Neural cell (in vitro differentiated cells): ENCODE results near the gene EOGT. TPM values are rescaled to one million over a fixed set of nuclear protein-coding genes. Genes with fewer than 3 reads are reported as not detected.

Experiments
- H2AFZ ChIP-seq: fragments of 200-600, 300-800 bp; sonication (generic), shearing (Covaris generic); 2 replicates; pipeline ENCODE4 v1.6.0; 2014; ENCODE audit warnings: low read depth, mild to moderate bottlenecking, antibody characterized with exemption, low read length, moderate library complexity
- H3F3A ChIP-seq: fragments of 200-600 bp; shearing (Covaris generic); 2 replicates; pipeline ENCODE4 v1.6.1; 2016; ENCODE audit warnings: mild to moderate bottlenecking, moderate library complexity, mixed read lengths, antibody characterized with exemption, low read length; ENCODE audit not compliant: insufficient read depth, poor library complexity, severe bottlenecking
- H3K27ac ChIP-seq: fragments of 200-600, 300-800 bp; sonication (generic), shearing (Covaris generic); 2 replicates; pipeline ENCODE4 v1.5.1; 2014; ENCODE audit warnings: mild to moderate bottlenecking, low read length, moderate library complexity
- H3K27me3 ChIP-seq: fragments of 300-800, 200-600 bp; sonication (generic), shearing (Covaris generic); 2 replicates; pipeline ENCODE4 v1.6.0; 2014; ENCODE audit warnings: mild to moderate bottlenecking, low read depth, low read length, moderate library complexity; ENCODE audit not compliant: insufficient read depth
- H3K36me3 ChIP-seq: fragments of 300-800, 200-600 bp; sonication (generic), shearing (Covaris generic); 2 replicates; pipeline ENCODE4 v1.5.1; 2014; ENCODE audit warnings: mild to moderate bottlenecking, antibody characterized with exemption, low read length, moderate library complexity; ENCODE audit not compliant: insufficient read depth
- H3K4me2 ChIP-seq: fragments of 300-800, 200-600 bp; sonication (generic), shearing (Covaris generic); 2 replicates; pipeline ENCODE4 v1.6.0; 2014; ENCODE audit warnings: mild to moderate bottlenecking, low read length
- H3K4me3 ChIP-seq: fragments of 300-800, 200-600 bp; sonication (generic), shearing (Covaris generic); 2 replicates; pipeline ENCODE4 v1.5.1; 2014; ENCODE audit warnings: mild to moderate bottlenecking, low read length, moderate library complexity
- H3K79me2 ChIP-seq: fragments of 200-600 bp; shearing (Covaris generic); replicated peaks from 2 replicates; pipeline ENCODE4 v1.6.0; 2014; ENCODE audit warnings: mild to moderate bottlenecking, low read length, moderate library complexity; ENCODE audit not compliant: insufficient read depth
- H3K9ac ChIP-seq: fragments of 300-800, 200-600 bp; sonication (generic), shearing (Covaris generic); 2 replicates; pipeline ENCODE4 v1.6.1; 2016; ENCODE audit warnings: mild to moderate bottlenecking, low read length, mixed read lengths
- H3K9me2 ChIP-seq: fragments of 200-600 bp; shearing (Covaris generic); 2 replicates; pipeline ENCODE4 v1.6.1; 2016; ENCODE audit warnings: mild to moderate bottlenecking, low read length, mixed read lengths; ENCODE audit not compliant: insufficient read depth
- H3K9me3 ChIP-seq: fragments of 200-600, 300-800 bp; sonication (generic), shearing (Covaris generic); 2 replicates; pipeline ENCODE4 v1.6.1; 2016; ENCODE audit warnings: mild to moderate bottlenecking, mixed run types, low read length, moderate library complexity, mixed read lengths
- H4K20me1 ChIP-seq: fragments of 200-600 bp; shearing (Covaris generic); 2 replicates; pipeline ENCODE4 v1.6.1; 2016; ENCODE audit warnings: mild to moderate bottlenecking, mixed run types; ENCODE audit not compliant: insufficient read depth
- CTCF ChIP-seq: fragments of 450-650 bp; IDR thresholded peaks from 2 replicates; pipeline ENCODE4 v1.5.1; 2014; ENCODE audit warnings: antibody characterized with exemption, mild to moderate bottlenecking, moderate library complexity; ENCODE audit not compliant: poor library complexity, severe bottlenecking
- EP300 ChIP-seq: fragments of 450-650 bp; conservative IDR thresholded peaks from 2 replicates; pipeline ENCODE4 v1.6.1; 2014; ENCODE audit warnings: antibody characterized with exemption, mild to moderate bottlenecking, moderate library complexity; ENCODE audit not compliant: poor library complexity, severe bottlenecking
- EZH2 ChIP-seq: fragments of 200-600, 300-800 bp; shearing (Covaris generic), sonication (generic); IDR thresholded peaks from 2 replicates; pipeline ENCODE4 v1.6.1; 2014; ENCODE audit warnings: antibody characterized with exemption, low read length, borderline replicate concordance, mild to moderate bottlenecking; ENCODE audit not compliant: insufficient read depth, poor library complexity, severe bottlenecking
- MXI1 ChIP-seq: fragments of 450-650 bp; conservative IDR thresholded peaks from 2 replicates; pipeline ENCODE4 v1.6.1; 2014; ENCODE audit warnings: antibody characterized with exemption, mild to moderate bottlenecking; ENCODE audit not compliant: poor library complexity, severe bottlenecking
- POLR2AphosphoS5 ChIP-seq: IDR thresholded peaks from 2 replicates; pipeline ENCODE4 v1.6.1; 2012
- RAD21 ChIP-seq: fragments of 450-650 bp; conservative IDR thresholded peaks from 2 replicates; pipeline ENCODE4 v1.6.1; 2014; ENCODE audit warnings: antibody characterized with exemption, mild to moderate bottlenecking, moderate library complexity
- SMC3 ChIP-seq: fragments of 450-650 bp; conservative IDR thresholded peaks from 2 replicates; pipeline ENCODE4 v1.6.1; 2014; ENCODE audit warnings: antibody characterized with exemption, mild to moderate bottlenecking, moderate library complexity; ENCODE audit not compliant: poor library complexity
- TAF1 ChIP-seq: IDR thresholded peaks from 2 replicates; pipeline ENCODE4 v1.6.1; 2012; ENCODE audit warnings: low read depth
- polyA minus RNA-seq: library from RNA; depleted of rRNA, polyadenylated mRNA; stranded (reverse); fragments of >200 nt; gene quantifications from 2 replicates; pipeline ENCODE4 v1.2.3, GENCODE V29; 2014
- polyA plus RNA-seq: library from polyadenylated mRNA; depleted of rRNA; stranded (reverse); fragments of >200 nt; gene quantifications from 2 replicates; pipeline ENCODE4 v1.2.3, GENCODE V29; 2014
- TF ChIP-seq, protein P1 (sequence below): IDR thresholded peaks from 2 replicates; pipeline ENCODE4 v1.6.1; 2012; ENCODE audit warnings: borderline replicate concordance

The EOGT gene
- 3.2 and 5.2 TPM in 2 replicates for polyA plus RNA-seq
- 2.7 and 6.3 TPM in 2 replicates for polyA minus RNA-seq

DNA sequence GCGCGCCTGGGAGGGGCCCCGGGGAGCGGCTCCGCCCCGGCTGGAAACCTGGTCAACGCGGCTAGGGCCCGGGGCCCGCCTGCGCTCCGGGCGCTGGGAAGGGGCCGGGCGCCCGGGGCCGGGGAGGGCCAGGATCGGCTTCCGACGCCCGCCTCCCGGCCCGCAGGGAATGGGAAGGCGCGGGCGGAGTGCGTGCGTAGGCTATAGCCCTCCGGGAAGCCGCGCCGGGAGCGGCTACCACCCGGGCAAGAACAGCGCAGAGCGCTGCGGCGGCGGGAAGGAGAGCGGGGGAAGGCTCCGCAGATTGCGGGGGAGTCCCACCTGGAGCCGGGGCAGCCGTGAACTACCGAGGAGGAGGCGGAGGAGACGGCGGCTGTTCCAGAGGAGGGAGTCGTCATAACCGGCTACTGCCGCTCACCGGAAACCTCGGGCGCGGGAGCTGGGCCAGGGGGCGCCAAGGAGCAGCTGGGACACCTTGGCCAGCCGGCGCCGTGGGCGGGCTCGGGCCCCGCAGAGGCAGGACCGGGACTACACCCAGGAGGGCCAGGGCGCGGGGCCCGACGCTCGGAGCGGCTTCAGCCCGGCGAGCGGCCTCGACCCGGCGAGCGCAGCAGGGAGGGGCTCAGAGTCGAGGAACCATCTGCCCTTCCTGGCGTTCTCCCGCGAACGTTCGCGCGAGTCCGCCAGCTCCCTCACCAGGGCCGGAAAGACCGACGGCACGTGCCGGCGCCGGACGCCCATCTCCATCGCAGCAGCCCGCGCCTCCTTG is at the start of gene EOGT:
Gene EOGT (minus strand): TSS at position 432 of the 769 bp plus-strand sequence. CDS start 3,838 bp downstream, outside the sequence.
- no peaks in the 10 kb centered on the region for H3F3A ChIP-seq
- H3K79me2 ChIP-seq, result no peaks in the 10 kb centered on the region
- H3K9me2 ChIP-seq, result no peaks in the 10 kb centered on the region
- no peaks in the 10 kb centered on the region for H3K9me3 ChIP-seq
- peaks cover 4% of the 10 kb centered on the region for H3K36me3 ChIP-seq
- peak within 1 kb of the TSS; percentile 90 for H3K4me3 ChIP-seq
- TF ChIP-seq, protein P1, sequence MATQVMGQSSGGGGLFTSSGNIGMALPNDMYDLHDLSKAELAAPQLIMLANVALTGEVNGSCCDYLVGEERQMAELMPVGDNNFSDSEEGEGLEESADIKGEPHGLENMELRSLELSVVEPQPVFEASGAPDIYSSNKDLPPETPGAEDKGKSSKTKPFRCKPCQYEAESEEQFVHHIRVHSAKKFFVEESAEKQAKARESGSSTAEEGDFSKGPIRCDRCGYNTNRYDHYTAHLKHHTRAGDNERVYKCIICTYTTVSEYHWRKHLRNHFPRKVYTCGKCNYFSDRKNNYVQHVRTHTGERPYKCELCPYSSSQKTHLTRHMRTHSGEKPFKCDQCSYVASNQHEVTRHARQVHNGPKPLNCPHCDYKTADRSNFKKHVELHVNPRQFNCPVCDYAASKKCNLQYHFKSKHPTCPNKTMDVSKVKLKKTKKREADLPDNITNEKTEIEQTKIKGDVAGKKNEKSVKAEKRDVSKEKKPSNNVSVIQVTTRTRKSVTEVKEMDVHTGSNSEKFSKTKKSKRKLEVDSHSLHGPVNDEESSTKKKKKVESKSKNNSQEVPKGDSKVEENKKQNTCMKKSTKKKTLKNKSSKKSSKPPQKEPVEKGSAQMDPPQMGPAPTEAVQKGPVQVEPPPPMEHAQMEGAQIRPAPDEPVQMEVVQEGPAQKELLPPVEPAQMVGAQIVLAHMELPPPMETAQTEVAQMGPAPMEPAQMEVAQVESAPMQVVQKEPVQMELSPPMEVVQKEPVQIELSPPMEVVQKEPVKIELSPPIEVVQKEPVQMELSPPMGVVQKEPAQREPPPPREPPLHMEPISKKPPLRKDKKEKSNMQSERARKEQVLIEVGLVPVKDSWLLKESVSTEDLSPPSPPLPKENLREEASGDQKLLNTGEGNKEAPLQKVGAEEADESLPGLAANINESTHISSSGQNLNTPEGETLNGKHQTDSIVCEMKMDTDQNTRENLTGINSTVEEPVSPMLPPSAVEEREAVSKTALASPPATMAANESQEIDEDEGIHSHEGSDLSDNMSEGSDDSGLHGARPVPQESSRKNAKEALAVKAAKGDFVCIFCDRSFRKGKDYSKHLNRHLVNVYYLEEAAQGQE, result no peak
- TF ChIP-seq RAD21 (peak; percentile 43), CTCF (peak; percentile 82), TAF1 (peak; percentile 61), MXI1 (peak; percentile 47), EP300 (no peak), POLR2AphosphoS5 (peak; percentile 47), SMC3 (peak; percentile 56), EZH2 (no peak)
- no peaks in the 10 kb centered on the region for H4K20me1 ChIP-seq
- peaks cover 30% of the 10 kb centered on the region for H3K27me3 ChIP-seq
- peak within 1 kb of the TSS; percentile 40 for H2AFZ ChIP-seq
- H3K27ac ChIP-seq, result no peak within 1 kb of the TSS
- peak within 1 kb of the TSS; percentile 70 for H3K9ac ChIP-seq
- peak within 1 kb of the TSS; percentile 64 for H3K4me2 ChIP-seq

- peaks cover 19% of the 10 kb centered on the region for H3K36me3 ChIP-seq
Measured at GRCh38 chr3:69059688-69060087, 46.2 kb upstream of the EOGT start.

More at GRCh38 chr3:69059688-69060087, 46.2 kb upstream of the EOGT start:
- Histone ChIP-seq H3K9me3 (no peaks in the 10 kb centered on the region), H3K9me2 (no peaks in the 10 kb centered on the region), H3K4me3 (no peak overlapping the region), H3K9ac (no peak overlapping the region), H3K27ac (no peak overlapping the region), H3F3A (no peaks in the 10 kb centered on the region), H3K27me3 (no peaks in the 10 kb centered on the region), H3K79me2 (no peaks in the 10 kb centered on the region), H4K20me1 (no peaks in the 10 kb centered on the region), H2AFZ (no peak overlapping the region), H3K4me2 (no peak overlapping the region)
- TF ChIP-seq RAD21 (no peak), EZH2 (no peak), TAF1 (no peak), CTCF (no peak), SMC3 (no peak), POLR2AphosphoS5 (no peak), EP300 (no peak), MXI1 (no peak)
